GM23338 (cell line): Measurements from ENCODE around the gene HORMAD2. TPM values are rescaled to one million over a fixed set of nuclear protein-coding genes. Genes with fewer than 3 reads are reported as not detected.
A peak's percentile ranks its signal among the peaks of the same experiment; 100 is the strongest.

Source experiments
- ATAC-seq: fragments of 200-7000 bp; cut with Tn5 transposase; 3 replicates; pipeline ENCODE4 v1.9.1; 2020
- DNase-seq: peaks from one replicate; pipeline ENCODE4 v3.0.0-alpha.2; 2015; ENCODE audit warnings: low spot score
- H2AFZ ChIP-seq: fragments of 200-600 bp; sonication (generic); 2 replicates; pipeline ENCODE4 v1.8.0; 2016; ENCODE audit warnings: antibody characterized with exemption, mild to moderate bottlenecking, moderate library complexity
- H3F3A ChIP-seq: fragments of 200-600 bp; sonication (generic); replicated peaks from 2 replicates; pipeline ENCODE4 v1.8.0; 2017; ENCODE audit warnings: antibody characterized with exemption, mixed run types, low read depth
- H3K27ac ChIP-seq: fragments of 200-600 bp; sonication (generic); 2 replicates; pipeline ENCODE4 v1.6.1; 2016; ENCODE audit warnings: low read depth
- H3K27me3 ChIP-seq: fragments of 200-600 bp; sonication (generic); 2 replicates; pipeline ENCODE4 v1.8.0; 2016; ENCODE audit warnings: mild to moderate bottlenecking, mixed run types, moderate library complexity; ENCODE audit not compliant: insufficient read depth
- H3K36me3 ChIP-seq: fragments of 200-600 bp; sonication (generic); 2 replicates; pipeline ENCODE4 v1.8.0; 2016; ENCODE audit warnings: mild to moderate bottlenecking; ENCODE audit not compliant: insufficient read depth
- H3K4me1 ChIP-seq: fragments of 200-600 bp; sonication (generic); 2 replicates; pipeline ENCODE4 v1.8.0; 2016; ENCODE audit warnings: mild to moderate bottlenecking, moderate library complexity; ENCODE audit not compliant: insufficient read depth
- H3K4me2 ChIP-seq: fragments of 200-600 bp; sonication (generic); 2 replicates; pipeline ENCODE4 v1.7.1; 2017; ENCODE audit warnings: mixed run types
- H3K4me3 ChIP-seq: fragments of 200-600 bp; sonication (generic); 2 replicates; pipeline ENCODE4 v1.6.1; 2016; ENCODE audit warnings: mixed run types
- H3K79me2 ChIP-seq: fragments of 200-600 bp; sonication (generic); replicated peaks from 2 replicates; pipeline ENCODE4 v1.8.0; 2017; ENCODE audit warnings: mild to moderate bottlenecking; ENCODE audit not compliant: insufficient read depth
- H3K9me2 ChIP-seq: fragments of 200-600 bp; sonication (generic); 2 replicates; pipeline ENCODE4 v1.8.0; 2017; ENCODE audit not compliant: insufficient read depth
- H4K20me1 ChIP-seq: fragments of 200-600 bp; sonication (generic); replicated peaks from 2 replicates; pipeline ENCODE4 v1.8.0; 2017; ENCODE audit warnings: mild to moderate bottlenecking; ENCODE audit not compliant: insufficient read depth
- H3K27ac Mint-ChIP-seq: 2 replicates; pipeline ENCODE4 v1.8.0; 2020; ENCODE audit warnings: inconsistent platforms, mild to moderate bottlenecking, moderate library complexity, mixed read lengths
- H3K27me3 Mint-ChIP-seq: 3 replicates; pipeline ENCODE4 v1.8.0; 2022; ENCODE audit warnings: low read depth, mild to moderate bottlenecking, moderate library complexity, mixed read lengths, inconsistent platforms; ENCODE audit not compliant: insufficient read depth, poor library complexity
- H3K36me3 Mint-ChIP-seq: 3 replicates; pipeline ENCODE4 v1.8.0; 2021; ENCODE audit warnings: low read depth, mild to moderate bottlenecking, inconsistent platforms, moderate library complexity, mixed read lengths
- H3K4me1 Mint-ChIP-seq: 3 replicates; pipeline ENCODE4 v1.8.0; 2020; ENCODE audit warnings: mild to moderate bottlenecking, inconsistent platforms, mixed read lengths
- H3K4me3 Mint-ChIP-seq: 3 replicates; pipeline ENCODE4 v1.8.0; 2021; ENCODE audit warnings: moderate library complexity, mild to moderate bottlenecking, inconsistent platforms, mixed read lengths
- H3K9me3 Mint-ChIP-seq: 3 replicates; pipeline ENCODE4 v1.8.0; 2020; ENCODE audit warnings: moderate library complexity, mild to moderate bottlenecking, inconsistent platforms, mixed read lengths
- CREB1 ChIP-seq: fragments of 250-450 bp; sonication (Bioruptor Pico); IDR thresholded peaks from 2 replicates; pipeline ENCODE4 v1.5.0; 2020; ENCODE audit warnings: low read depth, mild to moderate bottlenecking, moderate library complexity
- EZH2phosphoT487 ChIP-seq: fragments of 200-600 bp; sonication (generic); IDR thresholded peaks from one replicate; pipeline ENCODE4 v1.8.1; 2018; ENCODE audit warnings: antibody characterized with exemption; ENCODE audit not compliant: unreplicated experiment
- JUNB ChIP-seq: IDR thresholded peaks from one replicate; pipeline ENCODE4 v1.6.1; 2016; ENCODE audit warnings: antibody characterized with exemption; ENCODE audit not compliant: unreplicated experiment
- NANOG ChIP-seq: IDR thresholded peaks from 2 replicates; pipeline ENCODE4 v1.6.1; 2016; ENCODE audit warnings: antibody characterized with exemption, borderline replicate concordance
- POLR2AphosphoS5 ChIP-seq: IDR thresholded peaks from 2 replicates; pipeline ENCODE4 v1.6.1; 2016; ENCODE audit warnings: antibody characterized with exemption, low read depth
- REST ChIP-seq: IDR thresholded peaks from one replicate; pipeline ENCODE4 v1.6.1; 2018; ENCODE audit warnings: antibody characterized with exemption; ENCODE audit not compliant: unreplicated experiment
- ZNF331 ChIP-seq: fragments of 250-450 bp; sonication (Bioruptor Pico); IDR thresholded peaks from 2 replicates; pipeline ENCODE4 v1.5.0; 2020; ENCODE audit warnings: low read depth, mild to moderate bottlenecking, moderate library complexity
- polyA plus RNA-seq: library from polyadenylated mRNA; unstranded; fragments of >200 nt; fragmentation: Nextera tagmentation; extraction: Ambion mirVana; gene quantifications from 2 replicates; pipeline ENCODE4 v1.2.1, GENCODE V29; 2016
- total RNA-seq: library from RNA; depleted of rRNA; stranded (reverse); fragments of >200 nt; shearing (Covaris generic); gene quantifications from 2 replicates; pipeline ENCODE4 v1.2.3, GENCODE V29; 2014
- TF ChIP-seq, protein P1 (sequence below): fragments of 250-450 bp; sonication (Bioruptor Pico); IDR thresholded peaks from 2 replicates; pipeline ENCODE4 v1.5.0; 2020; ENCODE audit warnings: mild to moderate bottlenecking, moderate library complexity
- TF ChIP-seq, protein P2 (sequence below), 2 experiments: fragments of 200-600 bp in 1 of 2; sonication (generic) in 1 of 2; conservative IDR thresholded peaks; 2 replicates each; pipeline versions ENCODE4 v1.5.1 to v1.6.1; 2016 to 2017; ENCODE audit warnings: antibody characterized with exemption in 2 of 2, low read depth in 2 of 2, mild to moderate bottlenecking in 2 of 2, moderate library complexity in 1 of 2

HORMAD2 gene
- total and polyA plus RNA-seq, 2 experiments from 2014 or later, result 0.40 TPM; not detected in 1

- TF ChIP-seq, protein P1, sequence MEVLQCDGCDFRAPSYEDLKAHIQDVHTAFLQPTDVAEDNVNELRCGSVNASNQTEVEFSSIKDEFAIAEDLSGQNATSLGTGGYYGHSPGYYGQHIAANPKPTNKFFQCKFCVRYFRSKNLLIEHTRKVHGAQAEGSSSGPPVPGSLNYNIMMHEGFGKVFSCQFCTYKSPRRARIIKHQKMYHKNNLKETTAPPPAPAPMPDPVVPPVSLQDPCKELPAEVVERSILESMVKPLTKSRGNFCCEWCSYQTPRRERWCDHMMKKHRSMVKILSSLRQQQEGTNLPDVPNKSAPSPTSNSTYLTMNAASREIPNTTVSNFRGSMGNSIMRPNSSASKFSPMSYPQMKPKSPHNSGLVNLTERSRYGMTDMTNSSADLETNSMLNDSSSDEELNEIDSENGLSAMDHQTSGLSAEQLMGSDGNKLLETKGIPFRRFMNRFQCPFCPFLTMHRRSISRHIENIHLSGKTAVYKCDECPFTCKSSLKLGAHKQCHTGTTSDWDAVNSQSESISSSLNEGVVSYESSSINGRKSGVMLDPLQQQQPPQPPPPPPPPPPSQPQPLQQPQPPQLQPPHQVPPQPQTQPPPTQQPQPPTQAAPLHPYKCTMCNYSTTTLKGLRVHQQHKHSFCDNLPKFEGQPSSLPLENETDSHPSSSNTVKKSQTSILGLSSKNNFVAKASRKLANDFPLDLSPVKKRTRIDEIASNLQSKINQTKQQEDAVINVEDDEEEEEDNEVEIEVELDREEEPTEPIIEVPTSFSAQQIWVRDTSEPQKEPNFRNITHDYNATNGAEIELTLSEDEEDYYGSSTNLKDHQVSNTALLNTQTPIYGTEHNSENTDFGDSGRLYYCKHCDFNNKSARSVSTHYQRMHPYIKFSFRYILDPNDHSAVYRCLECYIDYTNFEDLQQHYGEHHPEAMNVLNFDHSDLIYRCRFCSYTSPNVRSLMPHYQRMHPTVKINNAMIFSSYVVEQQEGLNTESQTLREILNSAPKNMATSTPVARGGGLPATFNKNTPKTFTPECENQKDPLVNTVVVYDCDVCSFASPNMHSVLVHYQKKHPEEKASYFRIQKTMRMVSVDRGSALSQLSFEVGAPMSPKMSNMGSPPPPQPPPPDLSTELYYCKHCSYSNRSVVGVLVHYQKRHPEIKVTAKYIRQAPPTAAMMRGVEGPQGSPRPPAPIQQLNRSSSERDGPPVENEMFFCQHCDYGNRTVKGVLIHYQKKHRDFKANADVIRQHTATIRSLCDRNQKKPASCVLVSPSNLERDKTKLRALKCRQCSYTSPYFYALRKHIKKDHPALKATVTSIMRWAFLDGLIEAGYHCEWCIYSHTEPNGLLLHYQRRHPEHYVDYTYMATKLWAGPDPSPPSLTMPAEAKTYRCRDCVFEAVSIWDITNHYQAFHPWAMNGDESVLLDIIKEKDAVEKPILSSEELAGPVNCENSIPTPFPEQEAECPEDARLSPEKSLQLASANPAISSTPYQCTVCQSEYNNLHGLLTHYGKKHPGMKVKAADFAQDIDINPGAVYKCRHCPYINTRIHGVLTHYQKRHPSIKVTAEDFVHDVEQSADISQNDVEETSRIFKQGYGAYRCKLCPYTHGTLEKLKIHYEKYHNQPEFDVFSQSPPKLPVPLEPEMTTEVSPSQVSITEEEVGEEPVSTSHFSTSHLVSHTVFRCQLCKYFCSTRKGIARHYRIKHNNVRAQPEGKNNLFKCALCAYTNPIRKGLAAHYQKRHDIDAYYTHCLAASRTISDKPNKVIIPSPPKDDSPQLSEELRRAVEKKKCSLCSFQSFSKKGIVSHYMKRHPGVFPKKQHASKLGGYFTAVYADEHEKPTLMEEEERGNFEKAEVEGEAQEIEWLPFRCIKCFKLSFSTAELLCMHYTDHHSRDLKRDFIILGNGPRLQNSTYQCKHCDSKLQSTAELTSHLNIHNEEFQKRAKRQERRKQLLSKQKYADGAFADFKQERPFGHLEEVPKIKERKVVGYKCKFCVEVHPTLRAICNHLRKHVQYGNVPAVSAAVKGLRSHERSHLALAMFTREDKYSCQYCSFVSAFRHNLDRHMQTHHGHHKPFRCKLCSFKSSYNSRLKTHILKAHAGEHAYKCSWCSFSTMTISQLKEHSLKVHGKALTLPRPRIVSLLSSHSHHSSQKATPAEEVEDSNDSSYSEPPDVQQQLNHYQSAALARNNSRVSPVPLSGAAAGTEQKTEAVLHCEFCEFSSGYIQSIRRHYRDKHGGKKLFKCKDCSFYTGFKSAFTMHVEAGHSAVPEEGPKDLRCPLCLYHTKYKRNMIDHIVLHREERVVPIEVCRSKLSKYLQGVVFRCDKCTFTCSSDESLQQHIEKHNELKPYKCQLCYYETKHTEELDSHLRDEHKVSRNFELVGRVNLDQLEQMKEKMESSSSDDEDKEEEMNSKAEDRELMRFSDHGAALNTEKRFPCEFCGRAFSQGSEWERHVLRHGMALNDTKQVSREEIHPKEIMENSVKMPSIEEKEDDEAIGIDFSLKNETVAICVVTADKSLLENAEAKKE (CRISPR knock-in tag), result no peak
- TF ChIP-seq CREB1 (CRISPR knock-in tag) (no peak), POLR2AphosphoS5 (no peak), NANOG (no peak)
Observed at GRCh38 chr22:30104501-30105156, 24.4 kb downstream of the HORMAD2 start (continued).

DNA sequence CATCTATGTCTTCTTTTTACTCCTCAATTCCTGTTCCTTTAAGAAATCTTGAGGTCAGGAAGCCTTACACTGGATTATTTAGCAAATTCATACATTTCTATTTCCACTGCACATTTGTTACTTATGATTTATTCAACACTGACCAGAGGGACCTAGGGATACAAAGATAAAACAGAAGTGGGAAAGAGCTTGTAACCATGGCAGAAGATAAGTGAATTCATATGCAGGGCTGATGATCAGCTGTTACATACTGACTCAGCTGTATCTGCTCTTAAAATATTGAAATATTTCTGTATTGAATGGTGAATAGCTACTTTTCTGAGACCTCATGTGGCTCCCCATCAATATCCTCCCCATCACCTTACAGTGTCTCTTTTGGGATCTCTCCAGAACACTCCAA is 25.2 kb downstream of the HORMAD2 start:
- Histone ChIP-seq H2AFZ (0 out of 2 replicates have a peak overlapping the region, but pooled peaks have one; percentile 21), H3K27ac (no peak overlapping the region), H3K4me1 (no peaks in the 10 kb centered on the region), H3K27me3 (no peaks in the 10 kb centered on the region), H3K79me2 (no peaks in the 10 kb centered on the region), H3K4me2 (no peak overlapping the region), H3F3A (no peaks in the 10 kb centered on the region), H3K9me2 (no peaks in the 10 kb centered on the region), H4K20me1 (no peaks in the 10 kb centered on the region), H3K36me3 (no peaks in the 10 kb centered on the region), H3K4me3 (no peak overlapping the region)
- DNase-seq (no peak), ATAC-seq (no peak)
- Mint-ChIP-seq H3K9me3 (no peaks in the 10 kb centered on the region), H3K36me3 (no peaks in the 10 kb centered on the region), H3K27me3 (peaks cover 2% of the 10 kb centered on the region), H3K27ac (no peak overlapping the region), H3K4me1 (no peaks in the 10 kb centered on the region), H3K4me3 (no peak overlapping the region)
- no peak for TF ChIP-seq CREB1 (CRISPR knock-in tag)
- no peak for TF ChIP-seq REST
- no peak for TF ChIP-seq EZH2phosphoT487
- TF ChIP-seq JUNB, result no peak
- no peak for TF ChIP-seq ZNF331 (CRISPR knock-in tag)
- TF ChIP-seq, protein P2, sequence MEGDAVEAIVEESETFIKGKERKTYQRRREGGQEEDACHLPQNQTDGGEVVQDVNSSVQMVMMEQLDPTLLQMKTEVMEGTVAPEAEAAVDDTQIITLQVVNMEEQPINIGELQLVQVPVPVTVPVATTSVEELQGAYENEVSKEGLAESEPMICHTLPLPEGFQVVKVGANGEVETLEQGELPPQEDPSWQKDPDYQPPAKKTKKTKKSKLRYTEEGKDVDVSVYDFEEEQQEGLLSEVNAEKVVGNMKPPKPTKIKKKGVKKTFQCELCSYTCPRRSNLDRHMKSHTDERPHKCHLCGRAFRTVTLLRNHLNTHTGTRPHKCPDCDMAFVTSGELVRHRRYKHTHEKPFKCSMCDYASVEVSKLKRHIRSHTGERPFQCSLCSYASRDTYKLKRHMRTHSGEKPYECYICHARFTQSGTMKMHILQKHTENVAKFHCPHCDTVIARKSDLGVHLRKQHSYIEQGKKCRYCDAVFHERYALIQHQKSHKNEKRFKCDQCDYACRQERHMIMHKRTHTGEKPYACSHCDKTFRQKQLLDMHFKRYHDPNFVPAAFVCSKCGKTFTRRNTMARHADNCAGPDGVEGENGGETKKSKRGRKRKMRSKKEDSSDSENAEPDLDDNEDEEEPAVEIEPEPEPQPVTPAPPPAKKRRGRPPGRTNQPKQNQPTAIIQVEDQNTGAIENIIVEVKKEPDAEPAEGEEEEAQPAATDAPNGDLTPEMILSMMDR (conservative IDR thresholded peaks at IDR 0.05; ENCODE audit: low read depth in 2 of 2), result no peak
